Heart right ventricle (tissue), 16 donors: ENCODE results near the gene DNAJB11. TPM values are rescaled to one million over a fixed set of nuclear protein-coding genes. Genes with fewer than 3 reads are reported as not detected.

Experiments
- ATAC-seq, 8 donors: fragments of 200-7000 bp; cut with Tn5 transposase; one replicate each; pipeline ENCODE4 v1.9.1; 2020; ENCODE audit warnings: mild to moderate bottlenecking in 8 of 8, moderate library complexity in 8 of 8, moderate number of reproducible peaks in 1 of 8
- DNase-seq, 2 donors: peaks; one replicate each; pipeline ENCODE4 v3.0.0-alpha.2; 2020
- H3K27ac ChIP-seq, 10 donors: fragments of 200-600 bp; sonication (generic) in 2 of 10; one replicate each; pipeline versions ENCODE4 v1.5.0 to v1.8.0; 2020 to 2022; ENCODE audit warnings: mild to moderate bottlenecking in 3 of 10
- H3K27me3 ChIP-seq, 7 donors: fragments of 200-600 bp; one replicate each; pipeline ENCODE4 v1.8.0; 2021 to 2022; ENCODE audit warnings: mild to moderate bottlenecking in 2 of 7
- H3K36me3 ChIP-seq, 9 donors: fragments of 200-600 bp; sonication (generic) in 1 of 9; one replicate each; pipeline versions ENCODE4 v1.5.0 to v1.8.0; 2020 to 2022; ENCODE audit warnings: mild to moderate bottlenecking in 2 of 9
- H3K4me1 ChIP-seq, 9 donors: fragments of 200-600 bp; sonication (generic) in 1 of 9; one replicate each; pipeline versions ENCODE4 v1.5.0 to v1.8.0; 2020 to 2022; ENCODE audit warnings: mild to moderate bottlenecking in 4 of 9
- H3K4me3 ChIP-seq, 10 donors: fragments of 200-600 bp; sonication (generic) in 2 of 10; one replicate each; pipeline versions ENCODE4 v1.5.0 to v1.8.0; 2020 to 2022; ENCODE audit warnings: mild to moderate bottlenecking in 7 of 10, moderate library complexity in 2 of 10
- H3K9me3 ChIP-seq, 11 donors: fragments of 200-600 bp in 10 of 11; sonication (generic) in 2 of 11; one replicate each; pipeline versions ENCODE4 v1.5.0 to v1.8.0; 2013 to 2022; ENCODE audit warnings: mild to moderate bottlenecking in 2 of 11, control low read depth in 1 of 11, moderate library complexity in 1 of 11
- CTCF ChIP-seq, 9 donors: fragments of 200-600 bp; sonication (generic) in 2 of 9; IDR thresholded peaks; one replicate each; pipeline versions ENCODE4 v1.5.0 to v1.8.0; 2021 to 2022; ENCODE audit warnings: antibody characterized with exemption in 9 of 9, mild to moderate bottlenecking in 5 of 9, moderate library complexity in 1 of 9
- WGBS, 2 donors: extraction: QIAGEN DNeasy Blood & Tissue Kit; methylation state at CpG; one replicate each; pipeline ENCODE4 v1.1.7; 2013; ENCODE audit warnings: inconsistent platforms in 1 of 2; 5-methylcytosine and 5-hydroxymethylcytosine counted together
- intact Hi-C, 10 donors: fragments of 100-400 bp; cut with DNase I; formaldehyde crosslinking; loops; one replicate each; pipeline versions ENCODE4 v1.11.1 to v1.14.2; 2022
- polyA plus RNA-seq, 2 donors: library from polyadenylated mRNA; stranded (reverse); fragments of 200-250 nt; gene quantifications; one replicate each; pipeline ENCODE4 v1.2.3, GENCODE V29; 2013
- total RNA-seq, 10 donors: library from RNA; stranded (reverse); fragmentation: NEBNext Ultra II Directional in 3 of 10; extraction: Animal tissue kit (Norgen Biotek cat#: 25700) in 3 of 10; gene quantifications; one replicate each; pipeline versions ENCODE4 v1.2.1 to v1.2.4, GENCODE V29; 2021 to 2023
- donor health status: Arrhythmogenic right ventricular cardiomyopathy.
- donor health status: ischemic (EF 13 %, LVEDD 7.1; RV severe dilation, severe dysfunction).
- donor health status: healthy with polysubstance abuse.
- donor health status: DM: no; HTN: yes; CAD: no.
- donor health status: DM: no; HTN: no; CAD: no.
- donor health status: ischemic (EF 25% LVEDD 6.9; RV normal size, moderate dysfunction).
- donor health status: ischemic (EF 25% LVEDD 5.7; RV mildly dilated, moderate dysfunction).
- donor health status: healthy.
- donor health status: DM: yes; HTN: yes; CAD: no.
- donor health status: Ischemic cardiomyopathy.
- donor health status: ischemic (EF 35%, LVEDD 5.7; RV mildly dilated, moderate dysfunction).
- donor health status: nonischemic (EF 11% LVEDD 7.7; RV severe dilation, severe dysfunction).
- donor health status: DM: yes; HTN: yes; CAD: no.
- donor health status: PGD.
- donor health status: ischemic (EF 29% LVEDD 5.4; RV normal size, mild dysfunction).
- donor health status: nonischemic (EF 23%, LVEDD 6.1; RV moderate dilation, normal function).

DNAJB11 gene
- total and polyA plus RNA-seq, 12 donors, result 17.9 to 147 (median 24.2) TPM

- Histone ChIP-seq H3K27ac (no peak overlapping the region), H3K4me3 (peak overlapping the region in 5 of 10 donors; percentile 18 to 27 (median 19)), H3K9me3 (no peaks in the 10 kb centered on the region), H3K27me3 (peaks cover 0 to 50% (median 21%) of the 10 kb centered on the region in 7 donors), H3K36me3 (no peaks in the 10 kb centered on the region), H3K4me1 (peaks cover 0 to 11% (median 6%) of the 10 kb centered on the region in 9 donors)
- intact Hi-C loops, result loop anchor here in 7 of 10 donors (1.0 to 10.0 kb wide), 9 partner anchors 135 to 640 kb away; no protein-coding TSS in a partner anchor
- DNase-seq (peak; percentile 77 to 82), ATAC-seq (peak; percentile 93 to 98 (median 96))
- TF ChIP-seq CTCF (IDR thresholded peaks at IDR 0.05), result peak; percentile 71 to 97 (median 85)
- WGBS, 2 donors, result 18 to 20% methylated on average over 31 of the region's 31 CpGs
Observed at GRCh38 chr3:186617036-186617946, 46.8 kb downstream of the DNAJB11 start.

- Histone ChIP-seq H3K4me1 (peaks cover 0 to 11% (median 6%) of the 10 kb centered on the region in 9 donors), H3K36me3 (no peaks in the 10 kb centered on the region), H3K27ac (no peak overlapping the region), H3K4me3 (no peak overlapping the region), H3K9me3 (no peaks in the 10 kb centered on the region), H3K27me3 (peaks cover 0 to 43% (median 21%) of the 10 kb centered on the region in 7 donors)
- no peak for DNase-seq
- no peak for TF ChIP-seq CTCF (IDR thresholded peaks at IDR 0.05)
- 87% methylated on average over 8 of the region's 8 CpGs for WGBS, 2 donors
- no peak for ATAC-seq
- intact Hi-C loops, result loop anchor here in 6 of 10 donors (5.0 to 10.0 kb wide), 7 partner anchors 134 to 641 kb away; no protein-coding TSS in a partner anchor
Observed at GRCh38 chr3:186618318-186618938, 47.9 kb downstream of the DNAJB11 start.

GRCh38 chr3:186619787-186620212 lies 49.3 kb downstream of the DNAJB11 start:
- intact Hi-C loops, result loop anchor here in 7 of 10 donors (5.0 to 10.0 kb wide), 8 partner anchors 125 to 642 kb away; no protein-coding TSS in a partner anchor
- WGBS, 2 donors, result 88 to 92% methylated on average over 5 of the region's 5 CpGs
- Histone ChIP-seq H3K4me1 (peaks cover 0 to 11% (median 6%) of the 10 kb centered on the region in 9 donors), H3K27ac (no peak overlapping the region), H3K36me3 (no peaks in the 10 kb centered on the region), H3K9me3 (no peaks in the 10 kb centered on the region), H3K4me3 (no peak overlapping the region), H3K27me3 (peaks cover 0 to 31% (median 15%) of the 10 kb centered on the region in 7 donors)
- ATAC-seq (no peak), DNase-seq (no peak)
- no peak for TF ChIP-seq CTCF (IDR thresholded peaks at IDR 0.05)
